Measurements from ENCODE around the gene JARID2. TPM values are rescaled to one million over a fixed set of nuclear protein-coding genes. Genes with fewer than 3 reads are reported as not detected.

The JARID2 gene
- total RNA-seq, 1 experiment from 2014 or later: 6.0 TPM

GRCh38 chr6:15526212-15526701 is 280.4 kb downstream of the JARID2 start:
- DNase-seq (ENCODE audit: low read depth, low spot score) (no peak), ATAC-seq (no peak)
- intact Hi-C loops (cut with micrococcal nuclease; ENCODE audit: unreplicated experiment): no loop called here
- POLR2A ChIA-PET: no interaction called here
- in situ Hi-C loops (cut with HindIII; ENCODE audit: low pct_unique_long_range_greater_than_20kb, low sequenced_read_pairs): no loop called here
- TF ChIP-seq SIN3A (IDR thresholded peaks at IDR 0.05; ENCODE audit: borderline replicate concordance, insufficient read depth, low read depth, low read length) (no peak), TCF7L2 (IDR thresholded peaks at IDR 0.05; ENCODE audit: low read depth, low read length) (no peak), POLR2AphosphoS5 (IDR thresholded peaks at IDR 0.05; ENCODE audit: low read depth, low read length) (no peak)
- TF ChIP-seq, protein P1, sequence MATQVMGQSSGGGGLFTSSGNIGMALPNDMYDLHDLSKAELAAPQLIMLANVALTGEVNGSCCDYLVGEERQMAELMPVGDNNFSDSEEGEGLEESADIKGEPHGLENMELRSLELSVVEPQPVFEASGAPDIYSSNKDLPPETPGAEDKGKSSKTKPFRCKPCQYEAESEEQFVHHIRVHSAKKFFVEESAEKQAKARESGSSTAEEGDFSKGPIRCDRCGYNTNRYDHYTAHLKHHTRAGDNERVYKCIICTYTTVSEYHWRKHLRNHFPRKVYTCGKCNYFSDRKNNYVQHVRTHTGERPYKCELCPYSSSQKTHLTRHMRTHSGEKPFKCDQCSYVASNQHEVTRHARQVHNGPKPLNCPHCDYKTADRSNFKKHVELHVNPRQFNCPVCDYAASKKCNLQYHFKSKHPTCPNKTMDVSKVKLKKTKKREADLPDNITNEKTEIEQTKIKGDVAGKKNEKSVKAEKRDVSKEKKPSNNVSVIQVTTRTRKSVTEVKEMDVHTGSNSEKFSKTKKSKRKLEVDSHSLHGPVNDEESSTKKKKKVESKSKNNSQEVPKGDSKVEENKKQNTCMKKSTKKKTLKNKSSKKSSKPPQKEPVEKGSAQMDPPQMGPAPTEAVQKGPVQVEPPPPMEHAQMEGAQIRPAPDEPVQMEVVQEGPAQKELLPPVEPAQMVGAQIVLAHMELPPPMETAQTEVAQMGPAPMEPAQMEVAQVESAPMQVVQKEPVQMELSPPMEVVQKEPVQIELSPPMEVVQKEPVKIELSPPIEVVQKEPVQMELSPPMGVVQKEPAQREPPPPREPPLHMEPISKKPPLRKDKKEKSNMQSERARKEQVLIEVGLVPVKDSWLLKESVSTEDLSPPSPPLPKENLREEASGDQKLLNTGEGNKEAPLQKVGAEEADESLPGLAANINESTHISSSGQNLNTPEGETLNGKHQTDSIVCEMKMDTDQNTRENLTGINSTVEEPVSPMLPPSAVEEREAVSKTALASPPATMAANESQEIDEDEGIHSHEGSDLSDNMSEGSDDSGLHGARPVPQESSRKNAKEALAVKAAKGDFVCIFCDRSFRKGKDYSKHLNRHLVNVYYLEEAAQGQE (IDR thresholded peaks at IDR 0.05; ENCODE audit: insufficient read depth in 1 of 2, low read depth in 2 of 2, low read length in 1 of 2): no peak
- TF ChIP-seq, protein P2, sequence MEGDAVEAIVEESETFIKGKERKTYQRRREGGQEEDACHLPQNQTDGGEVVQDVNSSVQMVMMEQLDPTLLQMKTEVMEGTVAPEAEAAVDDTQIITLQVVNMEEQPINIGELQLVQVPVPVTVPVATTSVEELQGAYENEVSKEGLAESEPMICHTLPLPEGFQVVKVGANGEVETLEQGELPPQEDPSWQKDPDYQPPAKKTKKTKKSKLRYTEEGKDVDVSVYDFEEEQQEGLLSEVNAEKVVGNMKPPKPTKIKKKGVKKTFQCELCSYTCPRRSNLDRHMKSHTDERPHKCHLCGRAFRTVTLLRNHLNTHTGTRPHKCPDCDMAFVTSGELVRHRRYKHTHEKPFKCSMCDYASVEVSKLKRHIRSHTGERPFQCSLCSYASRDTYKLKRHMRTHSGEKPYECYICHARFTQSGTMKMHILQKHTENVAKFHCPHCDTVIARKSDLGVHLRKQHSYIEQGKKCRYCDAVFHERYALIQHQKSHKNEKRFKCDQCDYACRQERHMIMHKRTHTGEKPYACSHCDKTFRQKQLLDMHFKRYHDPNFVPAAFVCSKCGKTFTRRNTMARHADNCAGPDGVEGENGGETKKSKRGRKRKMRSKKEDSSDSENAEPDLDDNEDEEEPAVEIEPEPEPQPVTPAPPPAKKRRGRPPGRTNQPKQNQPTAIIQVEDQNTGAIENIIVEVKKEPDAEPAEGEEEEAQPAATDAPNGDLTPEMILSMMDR (IDR thresholded peaks at IDR 0.05): no peak
- Histone ChIP-seq H3K4me1 (ENCODE audit: control insufficient read depth, insufficient read depth, low read length) (no peaks in the 10 kb centered on the region), H3K36me3 (ENCODE audit: control insufficient read depth, insufficient read depth, low read length) (peaks cover 2% of the 10 kb centered on the region; the same call in 1 of the 2 replicates), H3K4me3 (ENCODE audit: low read depth in 2 of 2, low read length in 2 of 2) (no peak overlapping the region), H3K27ac (ENCODE audit: low read length) (no peak overlapping the region), H3K9me3 (ENCODE audit: control insufficient read depth, insufficient read depth, low read depth, low read length) (no peaks in the 10 kb centered on the region), H3K27me3 (ENCODE audit: control insufficient read depth, insufficient read depth, low read length) (no peaks in the 10 kb centered on the region)
- CTCF ChIA-PET: no interaction called here
- no TSS peak for BruUV-seq (replicated peaks)

DNA sequence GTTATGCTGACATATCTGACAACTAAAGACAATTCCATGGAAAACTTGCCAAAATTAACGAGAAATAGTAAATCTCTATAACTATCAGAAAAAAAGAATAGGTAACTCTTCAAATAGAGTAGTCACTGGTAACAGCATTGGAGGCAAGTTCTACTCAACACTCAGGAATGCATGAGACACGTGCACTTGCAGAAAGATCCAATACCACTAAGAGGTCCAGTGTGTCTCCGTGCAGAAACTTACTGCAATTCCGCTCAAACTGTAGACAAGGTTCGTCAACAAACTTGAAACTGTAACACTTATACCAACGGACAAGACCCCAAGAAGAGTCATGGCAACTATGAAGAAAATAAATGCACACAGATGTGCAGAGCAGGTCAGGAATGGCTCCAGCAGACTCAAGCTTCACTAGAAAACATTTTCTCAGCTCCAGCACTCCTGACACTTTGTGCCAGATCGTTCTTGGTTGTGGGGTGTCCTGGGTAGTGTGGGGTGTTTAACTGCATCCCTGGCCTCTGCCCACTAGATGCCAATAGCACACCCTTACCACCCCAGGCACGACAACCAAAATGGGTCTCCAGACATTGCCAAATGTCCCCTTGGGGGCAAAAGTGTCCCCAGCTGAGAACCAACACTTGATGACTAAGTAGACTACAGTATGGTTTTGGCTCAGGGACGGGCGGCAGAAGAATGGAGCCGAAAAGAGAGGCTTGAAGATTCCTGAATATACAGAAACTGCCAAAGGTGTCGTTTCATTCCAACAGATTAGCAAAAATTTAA is 282.2 kb downstream of the JARID2 start:
- Histone ChIP-seq H3K36me3 (ENCODE audit: control insufficient read depth, insufficient read depth, low read length) (peaks cover 2% of the 10 kb centered on the region; the same call in 1 of the 2 replicates), H3K27me3 (ENCODE audit: control insufficient read depth, insufficient read depth, low read length) (no peaks in the 10 kb centered on the region), H3K27ac (ENCODE audit: low read length) (no peak overlapping the region), H3K9me3 (ENCODE audit: control insufficient read depth, insufficient read depth, low read depth, low read length) (no peaks in the 10 kb centered on the region), H3K4me1 (ENCODE audit: control insufficient read depth, insufficient read depth, low read length) (no peaks in the 10 kb centered on the region), H3K4me3 (ENCODE audit: low read depth in 2 of 2, low read length in 2 of 2) (no peak overlapping the region)
- intact Hi-C loops (cut with micrococcal nuclease; ENCODE audit: unreplicated experiment) (no loop called here), in situ Hi-C loops (cut with HindIII; ENCODE audit: low pct_unique_long_range_greater_than_20kb, low sequenced_read_pairs) (no loop called here)
- TF ChIP-seq POLR2AphosphoS5 (IDR thresholded peaks at IDR 0.05; ENCODE audit: low read depth, low read length) (no peak), SIN3A (IDR thresholded peaks at IDR 0.05; ENCODE audit: borderline replicate concordance, insufficient read depth, low read depth, low read length) (no peak)
- TF ChIP-seq, protein P2 (IDR thresholded peaks at IDR 0.05): no peak
- POLR2A ChIA-PET: no interaction called here
- CTCF ChIA-PET: no interaction called here
- BruUV-seq (replicated peaks): no TSS peak
- ATAC-seq: no peak
- DNase-seq (ENCODE audit: low read depth, low spot score): no peak
